Calu3 (cell line): ENCODE data around the gene AFF2. TPM values are rescaled to one million over a fixed set of nuclear protein-coding genes. Genes with fewer than 3 reads are reported as not detected.

Experiments
- BruUV-seq: library from RNA; stranded (reverse); fragments of 400-500 nt; replicated peaks from 2 replicates; lab custom pipeline; 2021; lab: Mats Ljungman, UMichigan
- CTCF ChIA-PET: fragments of 300-600 bp; sonication (Branson Sonifier 250); formaldehyde crosslinking; loops from one replicate; lab custom pipeline; 2022; ENCODE audit warnings: antibody characterized with exemption; lab: Charles Lee
- DNase-seq: peaks from one replicate; pipeline ENCODE4 v3.0.0; 2022
- H3K27ac Mint-ChIP-seq: one replicate; pipeline ENCODE4 v1.8.0; 2022; ENCODE audit warnings: mixed read lengths; ENCODE audit not compliant: unreplicated experiment
- H3K27me3 Mint-ChIP-seq: one replicate; pipeline ENCODE4 v1.8.0; 2022; ENCODE audit warnings: mixed read lengths; ENCODE audit not compliant: unreplicated experiment
- H3K36me3 Mint-ChIP-seq: one replicate; pipeline ENCODE4 v1.8.0; 2022; ENCODE audit warnings: mild to moderate bottlenecking, moderate library complexity, mixed read lengths; ENCODE audit not compliant: insufficient read depth, unreplicated experiment
- H3K4me1 Mint-ChIP-seq: one replicate; pipeline ENCODE4 v1.8.0; 2022; ENCODE audit warnings: mild to moderate bottlenecking, low read depth, mixed read lengths; ENCODE audit not compliant: unreplicated experiment
- H3K4me3 Mint-ChIP-seq: one replicate; pipeline ENCODE4 v1.8.0; 2022; ENCODE audit warnings: mild to moderate bottlenecking, low read depth, moderate library complexity, mixed read lengths; ENCODE audit not compliant: unreplicated experiment
- H3K9me3 Mint-ChIP-seq: one replicate; pipeline ENCODE4 v1.8.0; 2022; ENCODE audit warnings: low read depth, mixed read lengths; ENCODE audit not compliant: unreplicated experiment
- intact Hi-C: fragments of 100-400 bp; cut with micrococcal nuclease; formaldehyde crosslinking; loops from one replicate; pipeline ENCODE4 v1.10.0; 2022; ENCODE audit not compliant: unreplicated experiment
- total RNA-seq: library from RNA; stranded (reverse); gene quantifications from 2 replicates; pipeline ENCODE4 v1.2.3, GENCODE V29; 2022
- TF ChIP-seq, protein P1 (sequence below): fragments of 200-600 bp; IDR thresholded peaks from one replicate; pipeline ENCODE4 v1.8.0; 2022; ENCODE audit warnings: antibody characterized with exemption; ENCODE audit not compliant: unreplicated experiment

Gene AFF2
- total RNA-seq, 1 experiment from 2014 or later, result 0.17 TPM

DNA sequence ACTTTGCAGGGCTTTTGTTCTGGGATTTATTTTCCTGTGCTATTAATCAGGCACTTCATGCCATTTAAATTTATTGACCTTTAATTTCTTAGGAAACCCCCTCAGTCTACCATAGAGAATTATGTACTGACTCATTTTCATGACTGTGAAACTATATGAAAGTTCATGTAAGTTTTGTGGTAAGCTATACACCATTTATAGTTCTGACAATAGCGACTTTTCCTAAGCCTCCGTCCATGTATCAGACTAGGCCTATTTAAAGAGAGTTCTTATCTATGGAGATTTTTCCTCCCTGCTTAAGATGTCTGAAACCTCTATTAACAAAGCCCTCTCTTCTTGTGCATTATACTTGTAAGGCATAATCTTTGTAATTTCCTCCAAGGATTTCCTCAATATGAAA, 111.6 kb downstream of the AFF2 start:
- no peaks in the 10 kb centered on the region for H3K36me3 Mint-ChIP-seq
- intact Hi-C loops, result no loop called here

DNA sequence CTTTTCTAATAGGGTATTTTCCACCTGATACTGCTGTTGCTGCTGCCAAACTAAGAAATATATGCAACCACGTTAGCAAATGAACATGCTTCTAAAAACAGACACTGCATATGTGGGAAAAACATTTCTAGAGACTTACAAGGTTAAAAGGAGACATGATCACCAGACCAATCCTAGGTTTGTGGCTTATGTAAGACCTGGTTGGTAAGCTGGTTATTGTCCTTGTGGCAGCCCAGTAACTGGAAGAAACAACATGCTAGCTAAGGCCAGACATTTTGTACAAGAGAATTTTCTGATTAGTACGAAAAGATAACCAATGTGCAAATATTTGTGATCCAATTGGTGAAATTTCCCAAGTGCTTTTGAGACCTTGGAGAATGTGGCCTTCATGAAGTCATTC, 112.0 kb downstream of the AFF2 start:
- Mint-ChIP-seq H3K36me3 (no peaks in the 10 kb centered on the region), H3K4me3 (no peak overlapping the region), H3K27me3 (no peaks in the 10 kb centered on the region), H3K9me3 (peaks cover 3% of the 10 kb centered on the region), H3K4me1 (peaks cover 18% of the 10 kb centered on the region), H3K27ac (no peak overlapping the region)
- BruUV-seq, result no TSS peak
- intact Hi-C loops, result no loop called here
- CTCF ChIA-PET, result no interaction called here
- TF ChIP-seq, protein P1, sequence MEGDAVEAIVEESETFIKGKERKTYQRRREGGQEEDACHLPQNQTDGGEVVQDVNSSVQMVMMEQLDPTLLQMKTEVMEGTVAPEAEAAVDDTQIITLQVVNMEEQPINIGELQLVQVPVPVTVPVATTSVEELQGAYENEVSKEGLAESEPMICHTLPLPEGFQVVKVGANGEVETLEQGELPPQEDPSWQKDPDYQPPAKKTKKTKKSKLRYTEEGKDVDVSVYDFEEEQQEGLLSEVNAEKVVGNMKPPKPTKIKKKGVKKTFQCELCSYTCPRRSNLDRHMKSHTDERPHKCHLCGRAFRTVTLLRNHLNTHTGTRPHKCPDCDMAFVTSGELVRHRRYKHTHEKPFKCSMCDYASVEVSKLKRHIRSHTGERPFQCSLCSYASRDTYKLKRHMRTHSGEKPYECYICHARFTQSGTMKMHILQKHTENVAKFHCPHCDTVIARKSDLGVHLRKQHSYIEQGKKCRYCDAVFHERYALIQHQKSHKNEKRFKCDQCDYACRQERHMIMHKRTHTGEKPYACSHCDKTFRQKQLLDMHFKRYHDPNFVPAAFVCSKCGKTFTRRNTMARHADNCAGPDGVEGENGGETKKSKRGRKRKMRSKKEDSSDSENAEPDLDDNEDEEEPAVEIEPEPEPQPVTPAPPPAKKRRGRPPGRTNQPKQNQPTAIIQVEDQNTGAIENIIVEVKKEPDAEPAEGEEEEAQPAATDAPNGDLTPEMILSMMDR, result no peak
- DNase-seq, result no peak

More for the DNA sequence above, 111.6 kb downstream of the AFF2 start:
- CTCF ChIA-PET, result no interaction called here
- no peaks in the 10 kb centered on the region for H3K27me3 Mint-ChIP-seq
- H3K4me3 Mint-ChIP-seq, result no peak overlapping the region
- H3K4me1 Mint-ChIP-seq, result peaks cover 18% of the 10 kb centered on the region
- no peak for DNase-seq
- no peak overlapping the region for H3K27ac Mint-ChIP-seq
- H3K9me3 Mint-ChIP-seq, result peaks cover 5% of the 10 kb centered on the region
- TF ChIP-seq, protein P1, result no peak
- no TSS peak for BruUV-seq

DNA sequence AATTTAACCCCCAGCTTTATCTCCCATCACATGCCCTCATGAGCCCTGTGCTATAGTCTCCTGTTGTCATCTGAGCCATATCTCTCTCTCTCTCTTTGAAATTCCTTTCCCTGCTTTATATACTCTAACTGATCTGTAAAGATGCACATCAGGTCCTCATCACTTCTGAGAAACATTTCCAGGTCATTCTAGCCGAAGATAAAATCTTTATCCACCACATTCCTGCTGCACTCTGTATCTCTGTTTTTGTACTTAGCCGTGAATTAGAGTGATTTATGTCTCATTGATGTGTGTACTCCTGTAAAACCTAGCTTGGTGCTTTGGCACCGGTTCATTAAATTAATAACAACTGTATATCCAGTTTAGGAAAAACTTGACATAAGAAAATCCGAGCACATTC, 113.2 kb downstream of the AFF2 start:
- no peak overlapping the region for H3K27ac Mint-ChIP-seq
- CTCF ChIA-PET, result no interaction called here
- intact Hi-C loops, result no loop called here
- TF ChIP-seq, protein P1, result no peak
- peaks cover 3% of the 10 kb centered on the region for H3K9me3 Mint-ChIP-seq
- H3K4me1 Mint-ChIP-seq, result peaks cover 18% of the 10 kb centered on the region
- H3K4me3 Mint-ChIP-seq, result no peak overlapping the region
- BruUV-seq, result no TSS peak
- no peak for DNase-seq
- no peaks in the 10 kb centered on the region for H3K36me3 Mint-ChIP-seq
- no peaks in the 10 kb centered on the region for H3K27me3 Mint-ChIP-seq

DNA sequence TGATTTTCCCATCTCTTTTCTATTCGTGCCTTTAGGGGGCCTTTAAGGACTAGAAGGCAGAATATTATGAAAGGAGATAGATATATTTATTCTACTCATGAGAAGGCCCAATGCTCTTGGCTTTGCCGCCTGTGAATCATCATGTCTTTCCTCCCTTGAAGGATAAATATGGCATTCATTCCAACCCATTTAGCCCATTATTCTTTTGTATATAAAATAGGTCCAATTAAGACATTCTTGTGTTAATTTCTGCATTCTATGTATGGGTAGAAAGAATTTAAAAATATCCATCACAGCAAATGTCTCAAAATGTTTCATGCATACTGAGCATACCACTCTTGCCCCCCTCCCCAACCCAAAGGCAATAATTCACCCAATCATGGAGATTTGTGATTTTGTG, 115.1 kb downstream of the AFF2 start:
- peaks cover 7% of the 10 kb centered on the region for H3K4me1 Mint-ChIP-seq
- no TSS peak for BruUV-seq

More for the DNA sequence above, 115.1 kb downstream of the AFF2 start:
- Mint-ChIP-seq H3K9me3 (peaks cover 3% of the 10 kb centered on the region), H3K27me3 (no peaks in the 10 kb centered on the region), H3K27ac (no peak overlapping the region), H3K36me3 (no peaks in the 10 kb centered on the region), H3K4me3 (no peak overlapping the region)
- CTCF ChIA-PET, result no interaction called here
- DNase-seq, result no peak
- TF ChIP-seq, protein P1, result no peak
- intact Hi-C loops, result no loop called here
